Mucosa of descending colon (tissue), 3 donors: Measurements from ENCODE around the gene CDKN1C. TPM values are rescaled to one million over a fixed set of nuclear protein-coding genes. Genes with fewer than 3 reads are reported as not detected.
"Not testable (repeated sequence)": the region's sequence is repeated elsewhere in the genome, so short reads cannot be mapped to it uniquely, and the experiment has no call there.

Source experiments
- ATAC-seq: fragments of 200-7000 bp; cut with Tn5 transposase; one replicate; pipeline ENCODE4 v1.9.1; 2020; ENCODE audit warnings: mild to moderate bottlenecking, moderate library complexity
- DNase-seq, 3 donors: peaks; one replicate each; pipeline ENCODE4 v3.0.0-alpha.2; 2020
- H3K36me3 ChIP-seq: fragments of 200-600 bp; one replicate; pipeline ENCODE4 v1.8.0; 2021; ENCODE audit warnings: low read depth, mild to moderate bottlenecking
- H3K4me1 ChIP-seq: fragments of 200-600 bp; one replicate; pipeline ENCODE4 v1.8.0; 2021; ENCODE audit warnings: low read depth, mild to moderate bottlenecking
- H3K4me3 ChIP-seq: fragments of 200-600 bp; one replicate; pipeline ENCODE4 v1.8.0; 2021; ENCODE audit warnings: mild to moderate bottlenecking
- H3K9me3 ChIP-seq: fragments of 200-600 bp; one replicate; pipeline ENCODE4 v1.8.0; 2021; ENCODE audit warnings: mild to moderate bottlenecking
- intact Hi-C, 2 donors: fragments of 100-400 bp; cut with DNase I in 1 of 2; cut with micrococcal nuclease in 1 of 2; formaldehyde crosslinking; loops; one replicate each; pipeline versions ENCODE4 v1.11.0 to v1.11.1; 2022; cut with DNase I, micrococcal nuclease
- total RNA-seq, 3 donors: library from RNA; stranded (reverse); fragmentation: NEBNext Ultra II Directional in 2 of 3; extraction: Animal tissue kit (Norgen Biotek cat#: 25700) in 2 of 3; gene quantifications; one replicate each; pipeline versions ENCODE4 v1.2.1 to v1.2.4, GENCODE V29; 2021 to 2023
- TF ChIP-seq, protein P1 (sequence below): fragments of 200-600 bp; IDR thresholded peaks from one replicate; pipeline ENCODE4 v1.8.0; 2022; ENCODE audit warnings: antibody characterized with exemption, mild to moderate bottlenecking
- donor health status: DM: no; HTN: no; CAD: no; lungs with moderate emphysema.
- donor health status: DM: no; HTN: no; CAD: no.
- donor health status: DM: no; HTN: yes; CAD: no.

Gene CDKN1C
- total RNA-seq, 3 donors from 2014 or later, result 3.0 to 40.3 (median 10.2) TPM

DNA sequence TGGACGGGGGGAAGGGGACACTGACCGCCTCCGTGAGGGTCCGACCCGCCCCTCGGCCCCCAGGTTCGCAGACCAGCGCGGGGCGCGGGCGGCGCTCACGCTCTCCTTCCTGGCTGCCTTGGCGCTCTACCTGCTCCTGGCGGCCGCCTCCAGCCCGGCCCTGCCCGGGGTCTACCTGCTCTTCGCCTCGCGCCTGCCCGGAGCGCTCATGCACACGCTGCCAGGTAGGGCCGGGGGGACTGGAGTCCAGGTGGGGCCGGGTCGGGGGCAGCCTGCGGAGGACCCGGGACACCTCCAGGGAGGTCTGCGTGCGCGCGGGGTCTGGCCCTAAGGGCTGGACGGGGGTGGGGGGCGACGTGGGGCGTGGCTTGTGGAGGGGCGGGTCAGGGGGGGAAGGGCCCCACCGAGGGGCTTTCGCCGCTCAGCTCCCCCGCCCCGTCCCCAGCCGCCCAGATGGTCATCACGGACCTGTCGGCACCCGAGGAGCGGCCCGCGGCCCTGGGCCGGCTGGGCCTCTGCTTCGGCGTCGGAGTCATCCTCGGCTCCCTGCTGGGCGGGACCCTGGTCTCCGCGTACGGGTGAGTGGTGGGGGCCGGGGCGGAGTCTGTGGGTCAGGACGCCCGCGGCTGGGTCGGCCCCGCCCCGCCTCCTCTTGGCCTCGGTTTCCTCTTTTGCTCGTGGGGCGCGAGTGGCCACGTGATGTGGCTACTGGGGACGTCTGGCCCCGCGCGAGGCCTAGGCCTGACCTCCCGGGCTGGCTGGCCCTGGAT lies 23.7 kb upstream of the CDKN1C start:
- intact Hi-C loops, result no loop called here
- no peak for DNase-seq

DNA sequence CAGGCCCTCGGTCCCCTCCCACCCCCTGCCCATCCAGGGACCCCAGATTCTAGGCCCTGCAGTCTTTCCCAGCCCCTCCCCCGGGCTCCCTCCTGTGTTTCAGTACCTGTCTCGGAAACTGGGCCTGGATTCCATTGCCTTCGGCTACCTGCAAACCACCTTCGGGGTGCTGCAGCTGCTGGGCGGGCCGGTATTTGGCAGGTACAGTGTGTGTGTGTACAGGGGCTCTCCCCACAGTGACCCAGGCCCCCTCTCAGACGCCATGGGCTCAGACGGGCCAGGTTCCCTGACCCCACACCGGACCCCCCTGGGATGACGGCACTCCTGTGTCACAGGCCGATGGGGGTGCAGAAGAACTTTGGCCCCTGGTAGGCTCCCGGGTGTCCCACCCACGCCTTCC lies 22.6 kb upstream of the CDKN1C start:
- ATAC-seq (no peak), DNase-seq (no peak)
- Histone ChIP-seq H3K36me3 (no peaks in the 10 kb centered on the region), H3K4me1 (peaks cover 34% of the 10 kb centered on the region), H3K9me3 (no peaks in the 10 kb centered on the region), H3K4me3 (no peak overlapping the region)
- intact Hi-C loops, result no loop called here
- TF ChIP-seq, protein P1, sequence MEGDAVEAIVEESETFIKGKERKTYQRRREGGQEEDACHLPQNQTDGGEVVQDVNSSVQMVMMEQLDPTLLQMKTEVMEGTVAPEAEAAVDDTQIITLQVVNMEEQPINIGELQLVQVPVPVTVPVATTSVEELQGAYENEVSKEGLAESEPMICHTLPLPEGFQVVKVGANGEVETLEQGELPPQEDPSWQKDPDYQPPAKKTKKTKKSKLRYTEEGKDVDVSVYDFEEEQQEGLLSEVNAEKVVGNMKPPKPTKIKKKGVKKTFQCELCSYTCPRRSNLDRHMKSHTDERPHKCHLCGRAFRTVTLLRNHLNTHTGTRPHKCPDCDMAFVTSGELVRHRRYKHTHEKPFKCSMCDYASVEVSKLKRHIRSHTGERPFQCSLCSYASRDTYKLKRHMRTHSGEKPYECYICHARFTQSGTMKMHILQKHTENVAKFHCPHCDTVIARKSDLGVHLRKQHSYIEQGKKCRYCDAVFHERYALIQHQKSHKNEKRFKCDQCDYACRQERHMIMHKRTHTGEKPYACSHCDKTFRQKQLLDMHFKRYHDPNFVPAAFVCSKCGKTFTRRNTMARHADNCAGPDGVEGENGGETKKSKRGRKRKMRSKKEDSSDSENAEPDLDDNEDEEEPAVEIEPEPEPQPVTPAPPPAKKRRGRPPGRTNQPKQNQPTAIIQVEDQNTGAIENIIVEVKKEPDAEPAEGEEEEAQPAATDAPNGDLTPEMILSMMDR, result no peak

More for the DNA sequence above, 23.7 kb upstream of the CDKN1C start:
- TF ChIP-seq, protein P1, result no peak
- no peaks in the 10 kb centered on the region for H3K36me3 ChIP-seq
- no peak overlapping the region for H3K4me3 ChIP-seq
- ATAC-seq, result no peak
- peaks cover 31% of the 10 kb centered on the region for H3K4me1 ChIP-seq
- no peaks in the 10 kb centered on the region for H3K9me3 ChIP-seq

DNA sequence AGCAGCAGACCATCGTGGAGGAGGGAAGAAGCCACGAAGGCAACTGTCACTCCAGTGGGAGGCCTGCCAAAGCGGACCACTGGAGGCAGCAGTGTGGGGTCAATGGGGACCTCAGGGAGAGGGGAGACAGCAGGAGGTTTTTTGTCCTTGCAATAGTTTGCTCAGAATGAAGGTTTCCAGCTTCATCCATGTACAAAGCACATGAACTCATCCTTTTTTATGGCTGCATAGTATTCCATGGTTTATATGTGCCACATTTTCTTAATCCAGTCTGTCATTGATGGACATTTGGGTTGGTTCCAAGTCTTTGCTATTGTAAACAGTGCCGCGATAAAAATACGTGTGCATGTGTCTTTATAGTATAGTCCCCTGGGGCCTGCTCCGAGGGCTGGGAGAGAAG lies 19.7 kb upstream of the CDKN1C start:
- H3K36me3 ChIP-seq, DNase-seq, H3K4me3 ChIP-seq, ATAC-seq, H3K9me3 ChIP-seq, intact Hi-C loops: not testable (repeated sequence)
- peaks cover 16% of the 10 kb centered on the region for H3K4me1 ChIP-seq

DNA sequence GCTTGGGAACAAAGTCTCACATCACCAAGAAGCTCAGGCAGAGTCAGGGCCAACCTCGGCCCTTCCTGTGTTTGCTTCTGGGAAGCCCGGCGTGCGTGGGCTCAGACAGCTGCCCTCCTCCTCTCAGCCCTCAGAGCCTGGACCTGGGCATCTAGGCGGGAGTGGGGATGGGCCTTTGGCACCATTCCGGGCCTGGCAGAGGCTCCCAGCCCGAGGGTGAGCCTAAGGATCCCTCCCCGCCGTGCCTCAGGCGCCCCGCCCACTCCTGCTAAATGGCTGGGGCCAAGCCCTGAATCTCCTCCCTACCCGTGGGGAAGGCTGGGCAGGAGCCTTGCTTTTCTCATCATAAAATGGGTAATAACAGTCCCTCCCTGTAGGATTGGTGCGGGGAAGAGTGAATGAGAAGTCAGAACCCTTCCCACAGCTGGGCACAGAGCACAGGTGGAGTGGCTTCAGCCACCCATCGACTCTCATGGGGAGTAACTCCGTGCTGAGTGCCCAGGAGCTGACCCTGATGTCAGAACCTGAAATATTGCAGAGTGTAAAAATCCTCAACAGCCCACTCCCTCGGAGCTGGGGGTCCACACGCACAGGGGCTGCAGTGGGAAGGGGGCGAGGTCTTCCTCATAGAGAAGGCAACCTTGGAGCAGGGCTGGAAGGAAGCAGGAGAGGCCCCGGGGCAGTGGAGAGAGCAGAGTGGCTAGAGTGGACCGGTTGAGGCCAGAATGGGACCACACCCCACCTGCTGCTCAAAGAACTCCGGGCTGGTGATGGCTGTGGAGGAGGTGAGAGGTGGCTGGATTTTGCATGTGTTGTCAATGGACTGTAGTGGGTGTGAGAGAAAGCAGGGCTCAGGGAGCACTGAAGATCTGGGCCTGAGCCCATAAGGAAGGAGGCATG lies 18.8 kb upstream of the CDKN1C start:
- Histone ChIP-seq H3K4me3 (no peak overlapping the region), H3K9me3 (no peaks in the 10 kb centered on the region), H3K36me3 (no peaks in the 10 kb centered on the region), H3K4me1 (peaks cover 16% of the 10 kb centered on the region)
- ATAC-seq (peak; percentile 72), DNase-seq (peak; percentile 94 to 96 (median 94))
- intact Hi-C loops, result no loop called here
- TF ChIP-seq, protein P1, result no peak

DNA sequence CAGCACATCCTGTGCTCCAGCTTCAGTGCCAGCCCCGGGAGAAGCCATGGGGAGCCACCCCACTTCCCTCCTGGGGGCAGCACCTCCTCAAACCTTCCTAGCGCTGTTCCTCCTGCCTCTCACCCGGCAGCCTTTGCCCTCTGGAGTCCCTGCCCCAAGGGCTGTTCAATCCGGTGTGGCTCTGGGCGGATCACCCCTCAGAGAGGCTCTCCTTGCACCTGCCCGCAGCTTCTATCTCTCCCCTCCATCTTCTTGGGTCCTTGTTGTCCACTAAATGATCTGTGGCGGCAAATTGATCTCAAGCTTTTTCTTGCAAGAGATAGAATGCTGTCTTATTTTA lies 18.1 kb upstream of the CDKN1C start:
- ATAC-seq, result peak; percentile 44
- H3K36me3 ChIP-seq, result no peaks in the 10 kb centered on the region
- H3K9me3 ChIP-seq, result no peaks in the 10 kb centered on the region
- TF ChIP-seq, protein P1, result no peak
- intact Hi-C loops, result no loop called here
- no peak overlapping the region for H3K4me3 ChIP-seq
- DNase-seq, result peak; percentile 79 to 82 (median 82)
- H3K4me1 ChIP-seq, result peaks cover 16% of the 10 kb centered on the region
